A549 (cell line): ENCODE measurements around the gene PCDHGC4. TPM values are rescaled to one million over a fixed set of nuclear protein-coding genes. Genes with fewer than 3 reads are reported as not detected.

Experiments
- ATAC-seq, 2 experiments: fragments of 200-7000 bp in 1 of 2; fragments of >200 bp in 1 of 2; cut with Nextera tagmentation in 1 of 2; cut with Tn5 transposase in 1 of 2; 3 replicates each; pipeline versions ENCODE4 v1.8.0 to v1.9.1; 2018 to 2020; ENCODE audit warnings: mild to moderate bottlenecking in 1 of 2, moderate library complexity in 1 of 2
- CTCF ChIA-PET: fragments of 300-600 bp; sonication (Branson Sonifier 250); formaldehyde crosslinking; extraction: SDS; loops from one replicate; lab custom pipeline; 2021; ENCODE audit warnings: antibody characterized with exemption, inconsistent platforms; lab: Yijun Ruan, JAX
- POLR2A ChIA-PET: fragments of 350-600 bp; formaldehyde crosslinking; extraction: SDS; loops from one replicate; lab custom pipeline; 2021; ENCODE audit warnings: antibody characterized with exemption, inconsistent platforms; lab: Yijun Ruan, JAX
- DNase-seq, 2 experiments: peaks; one replicate each; pipeline versions ENCODE4 v3.0.0 to v3.0.0-alpha.2; 2011 to 2016; ENCODE audit warnings: low read depth in 1 of 2, low spot score in 1 of 2
- FAIRE-seq: peaks from 2 replicates; lab custom pipeline; 2011; peaks lifted over from hg19 to GRCh38; lab: Jason Lieb, UNC
- H3K27ac ChIP-seq, 2 experiments: fragments of >200 bp; sonication (Bioruptor Twin); formaldehyde crosslinking; 3 replicates each; pipeline ENCODE4 v1.5.1; 2016 to 2017
- H3K4me1 ChIP-seq: fragments of >200 bp; sonication (Bioruptor Twin); formaldehyde crosslinking; 3 replicates; pipeline ENCODE4 v1.6.1; 2016
- H3K4me2 ChIP-seq: fragments of >200 bp; sonication (Bioruptor Twin); formaldehyde crosslinking; 3 replicates; pipeline ENCODE4 v1.6.1; 2016
- H3K4me3 ChIP-seq: fragments of >200 bp; sonication (Bioruptor Twin); formaldehyde crosslinking; 3 replicates; pipeline ENCODE4 v1.5.1; 2016
- H3K9me3 ChIP-seq: fragments of >200 bp; sonication (Bioruptor Twin); formaldehyde crosslinking; 3 replicates; pipeline ENCODE4 v1.6.1; 2016
- CEBPB ChIP-seq, 2 experiments: fragments of >200 bp in 1 of 2; sonication (Bioruptor Twin) in 1 of 2; formaldehyde crosslinking in 1 of 2; IDR thresholded peaks; 2 replicates each; pipeline ENCODE4 v1.6.1; 2012 to 2016
- EHF ChIP-seq: fragments of 250-450 bp; sonication (Bioruptor Pico); IDR thresholded peaks from 2 replicates; pipeline ENCODE4 v1.5.0; 2020; ENCODE audit warnings: mild to moderate bottlenecking
- EP300 ChIP-seq, 2 experiments: fragments of >200 bp; sonication (Bioruptor Twin); formaldehyde crosslinking; IDR thresholded peaks; 2 replicates in 1 of 2; 3 replicates in 1 of 2; pipeline ENCODE4 v1.6.1; 2016 to 2017
- ESRRA ChIP-seq: fragments of 150-350 bp; IDR thresholded peaks from 2 replicates; pipeline ENCODE4 v1.6.1; 2014; ENCODE audit warnings: mild to moderate bottlenecking, low read length, borderline replicate concordance
- FOSL2 ChIP-seq, 2 experiments: fragments of 450-650 bp in 1 of 2; fragments of >200 bp in 1 of 2; sonication (Bioruptor Twin) in 1 of 2; formaldehyde crosslinking; IDR thresholded peaks; 2 replicates each; pipeline versions ENCODE4 v1.5.0 to v1.6.1; 2016 to 2020; ENCODE audit warnings: mild to moderate bottlenecking in 1 of 2, moderate library complexity in 1 of 2
- FOXS1 ChIP-seq: fragments of 250-450 bp; sonication (Bioruptor Pico); IDR thresholded peaks from 2 replicates; pipeline ENCODE4 v1.5.0; 2020; ENCODE audit warnings: mild to moderate bottlenecking, moderate library complexity
- GATA3 ChIP-seq: IDR thresholded peaks from 2 replicates; pipeline ENCODE4 v1.6.1; 2012; ENCODE audit warnings: borderline replicate concordance
- HDAC2 ChIP-seq: fragments of 200-600 bp; sonication (generic); IDR thresholded peaks from 2 replicates; pipeline ENCODE4 v1.6.1; 2016
- HOXA7 ChIP-seq: fragments of 250-450 bp; sonication (Bioruptor Pico); IDR thresholded peaks from 2 replicates; pipeline ENCODE4 v1.5.0; 2020; ENCODE audit warnings: mild to moderate bottlenecking, moderate library complexity
- HOXB13 ChIP-seq: fragments of 250-450 bp; sonication (Bioruptor Pico); IDR thresholded peaks from 2 replicates; pipeline ENCODE4 v1.5.0; 2020; ENCODE audit warnings: low read depth, mild to moderate bottlenecking, moderate library complexity
- JUN ChIP-seq, 2 experiments: fragments of >200 bp; sonication (Bioruptor Twin); formaldehyde crosslinking; IDR thresholded peaks; 2 replicates in 1 of 2; 3 replicates in 1 of 2; pipeline ENCODE4 v1.6.1; 2016 to 2017
- JUNB ChIP-seq: fragments of >200 bp; sonication (Bioruptor Twin); formaldehyde crosslinking; IDR thresholded peaks from 2 replicates; pipeline ENCODE4 v1.6.1; 2016
- MAFK ChIP-seq: fragments of 450-650 bp; IDR thresholded peaks from 2 replicates; pipeline ENCODE4 v1.6.1; 2014; ENCODE audit not compliant: partially characterized antibody
- MYC ChIP-seq: IDR thresholded peaks from 2 replicates; pipeline ENCODE4 v1.6.1; 2012; ENCODE audit warnings: mild to moderate bottlenecking, inconsistent platforms, low read length, improper control_type of control experiment, borderline replicate concordance
- RARB ChIP-seq: fragments of 250-450 bp; sonication (Bioruptor Pico); IDR thresholded peaks from 2 replicates; pipeline ENCODE4 v1.8.0; 2021; ENCODE audit warnings: mild to moderate bottlenecking, moderate library complexity
- RNF2 ChIP-seq: fragments of 200-600 bp; sonication (generic); IDR thresholded peaks from 2 replicates; pipeline ENCODE4 v1.6.1; 2016; ENCODE audit warnings: low read depth, mild to moderate bottlenecking, antibody characterized with exemption, moderate library complexity, borderline replicate concordance
- TFCP2L1 ChIP-seq: fragments of 250-450 bp; sonication (Bioruptor Pico); IDR thresholded peaks from 2 replicates; pipeline ENCODE4 v1.5.0; 2021; ENCODE audit warnings: mild to moderate bottlenecking
- ZNF302 ChIP-seq: fragments of 250-450 bp; sonication (Bioruptor Pico); IDR thresholded peaks from 2 replicates; pipeline ENCODE4 v1.9.0; 2021; ENCODE audit warnings: inconsistent platforms, mild to moderate bottlenecking, moderate library complexity
- ZSCAN20 ChIP-seq: fragments of 250-450 bp; sonication (Bioruptor Pico); IDR thresholded peaks from 2 replicates; pipeline ENCODE4 v1.8.0; 2022; ENCODE audit warnings: mild to moderate bottlenecking, moderate library complexity
- WGBS: methylation state at CpG from one replicate; pipeline ENCODE4 v1.1.6; 2017; ENCODE audit errors: missing lambda C conversion rate; 5-methylcytosine and 5-hydroxymethylcytosine counted together
- polyA plus RNA-seq, 4 experiments: library from polyadenylated mRNA; depleted of rRNA in 3 of 4; stranded (reverse); fragments of >200 nt; fragmentation: RNase III in 1 of 4; extraction: RNeasy Plus Mini Kit Qiagen cat#74134 plus additional on column Dnase treatment in 1 of 4; gene quantifications; 2 replicates in 3 of 4; 3 replicates in 1 of 4; pipeline ENCODE4 v1.2.3, GENCODE V29; 2011 to 2017
- TF ChIP-seq, protein P1 (sequence below): fragments of 150-350 bp; IDR thresholded peaks from 2 replicates; pipeline ENCODE4 v1.6.1; 2014; ENCODE audit warnings: low read depth, mild to moderate bottlenecking, low read length
- TF ChIP-seq, protein P2 (sequence below): IDR thresholded peaks from 2 replicates; pipeline ENCODE4 v1.6.1; 2012
- TF ChIP-seq, protein P3 (sequence below): fragments of >200 bp; sonication (Bioruptor Twin); formaldehyde crosslinking; IDR thresholded peaks from 3 replicates; pipeline ENCODE4 v1.5.1; 2016

PCDHGC4 gene
- polyA plus RNA-seq, 2 of the 4 experiments (the other 2 are of a cell fraction), result 0.06 TPM; not detected in 1

DNA sequence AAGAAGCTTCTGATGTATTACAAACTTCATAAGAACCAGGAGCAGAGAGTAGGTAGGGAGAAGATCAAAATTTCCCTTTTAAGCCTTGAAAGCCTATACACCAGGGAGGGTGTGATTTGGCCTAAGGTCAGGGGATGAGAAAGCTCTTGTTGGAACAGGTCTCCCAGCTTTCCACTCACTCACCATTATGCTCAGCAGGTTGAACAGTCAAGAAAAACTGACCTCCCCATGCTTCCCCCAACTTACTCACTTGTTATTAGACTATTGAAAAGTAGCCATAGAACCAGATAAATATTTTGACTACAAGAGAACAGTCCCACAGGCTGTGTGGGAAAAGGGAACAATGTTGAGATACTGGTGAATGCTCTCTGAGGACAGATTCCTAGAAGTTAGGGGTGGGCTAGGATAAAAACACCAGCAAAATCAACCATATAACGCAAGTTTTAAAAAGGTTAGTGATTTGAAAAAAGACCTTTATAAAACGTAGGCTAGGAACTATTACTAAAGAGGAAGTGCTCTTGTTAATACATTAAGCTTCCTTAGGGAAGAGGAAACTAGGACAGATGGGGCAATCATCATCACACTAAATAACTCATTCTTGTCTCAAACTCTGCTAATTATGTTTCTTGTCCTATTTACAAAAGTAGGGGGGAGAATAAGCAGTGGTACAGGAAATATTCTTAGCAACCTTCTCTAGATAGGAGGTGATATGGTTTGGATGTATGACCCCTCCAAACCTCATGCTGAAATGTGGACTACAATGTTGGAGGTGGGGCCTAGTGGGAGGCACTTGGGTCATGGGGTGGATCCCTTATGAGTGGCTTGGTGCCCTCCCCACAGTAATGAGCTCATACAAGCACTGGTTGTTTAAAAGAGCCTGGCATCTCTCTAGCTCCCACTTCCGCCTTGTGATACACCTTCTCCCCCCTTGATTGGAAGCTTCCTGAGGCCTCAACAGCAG lies 35.1 kb downstream of the PCDHGC4 start (continued):
- TF ChIP-seq, protein P1, sequence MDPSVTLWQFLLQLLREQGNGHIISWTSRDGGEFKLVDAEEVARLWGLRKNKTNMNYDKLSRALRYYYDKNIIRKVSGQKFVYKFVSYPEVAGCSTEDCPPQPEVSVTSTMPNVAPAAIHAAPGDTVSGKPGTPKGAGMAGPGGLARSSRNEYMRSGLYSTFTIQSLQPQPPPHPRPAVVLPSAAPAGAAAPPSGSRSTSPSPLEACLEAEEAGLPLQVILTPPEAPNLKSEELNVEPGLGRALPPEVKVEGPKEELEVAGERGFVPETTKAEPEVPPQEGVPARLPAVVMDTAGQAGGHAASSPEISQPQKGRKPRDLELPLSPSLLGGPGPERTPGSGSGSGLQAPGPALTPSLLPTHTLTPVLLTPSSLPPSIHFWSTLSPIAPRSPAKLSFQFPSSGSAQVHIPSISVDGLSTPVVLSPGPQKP, result no peak
- TF ChIP-seq RNF2, result no peak
- no peak for TF ChIP-seq MYC
- TF ChIP-seq FOXS1 (CRISPR knock-in tag), result no peak
- no peak for TF ChIP-seq EHF (CRISPR knock-in tag)
- TF ChIP-seq GATA3, result no peak
- TF ChIP-seq HOXB13 (CRISPR knock-in tag), result no peak

DNA sequence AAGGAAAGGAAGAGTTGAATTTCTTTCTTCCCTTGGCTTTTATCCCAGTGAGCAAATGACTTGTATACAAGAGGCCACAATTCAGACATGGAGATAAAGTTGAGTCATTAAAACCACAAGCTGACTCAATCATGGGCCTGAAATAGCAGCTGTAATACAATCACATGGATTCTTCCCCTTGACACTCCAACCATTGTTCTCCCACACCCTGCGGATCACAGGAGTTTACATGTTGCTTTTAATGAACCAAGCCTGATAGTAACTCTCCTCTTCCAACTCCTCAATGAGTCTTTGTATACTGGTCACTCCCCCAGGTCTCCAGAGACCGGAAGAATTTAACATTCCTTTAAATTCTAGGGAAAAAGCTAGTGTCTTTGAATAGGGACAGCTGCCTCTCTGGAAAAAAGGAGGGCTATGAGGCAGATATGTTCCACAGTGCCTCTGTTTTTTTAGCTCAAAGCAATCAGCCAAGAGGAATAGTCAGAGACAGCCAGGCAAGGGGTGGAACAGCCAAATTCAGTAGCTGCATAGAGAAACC lies 36.5 kb downstream of the PCDHGC4 start:
- ChIA-PET CTCF (interaction anchor here (0.7 to 12.8 kb wide), 17 partner anchors 13 to 705 kb away, joined by 3 to 163 read pairs (median 6); partner anchors contain the start of genes PCDHB11, PCDHB14, PCDHB2 and PCDHB9), POLR2A (interaction anchor here (1.0 to 1.2 kb wide), 2 partner anchors 182 to 200 kb away, joined by 3 to 5 read pairs; partner anchors contain the start of genes PCDHGA2 and TAF7)
- no peak overlapping the region for H3K4me3 ChIP-seq
- peak overlapping the region; percentile 42 to 55; a peak in 3 of 6 replicates for H3K27ac ChIP-seq
- 47% methylated on average over 2 of the region's 2 CpGs for WGBS
- peak overlapping the region; percentile 55 for H3K4me2 ChIP-seq
- DNase-seq, result peak; percentile 74 to 75
- H3K4me1 ChIP-seq, result peaks cover 36% of the 10 kb centered on the region
- H3K9me3 ChIP-seq, result no peaks in the 10 kb centered on the region
- ATAC-seq, result peak; percentile 69 to 78; a peak in 5 of 6 replicates
- TF ChIP-seq ZSCAN20 (CRISPR knock-in tag), result no peak
- no peak for TF ChIP-seq TFCP2L1 (CRISPR knock-in tag)
- no peak for TF ChIP-seq ESRRA
- TF ChIP-seq JUNB, result peak; percentile 83
- TF ChIP-seq MAFK, result peak; percentile 8
- TF ChIP-seq FOSL2 (IDR thresholded peaks at IDR 0.05), result peak; percentile 84
- TF ChIP-seq FOSL2 (CRISPR knock-in tag; IDR thresholded peaks at IDR 0.05), result peak; percentile 89
- TF ChIP-seq, protein P2, sequence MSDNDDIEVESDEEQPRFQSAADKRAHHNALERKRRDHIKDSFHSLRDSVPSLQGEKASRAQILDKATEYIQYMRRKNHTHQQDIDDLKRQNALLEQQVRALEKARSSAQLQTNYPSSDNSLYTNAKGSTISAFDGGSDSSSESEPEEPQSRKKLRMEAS, result peak; percentile 72
- no peak for TF ChIP-seq RNF2
- TF ChIP-seq GATA3, result peak; percentile 71; the same call in 1 of the 2 replicates
- TF ChIP-seq, protein P3, sequence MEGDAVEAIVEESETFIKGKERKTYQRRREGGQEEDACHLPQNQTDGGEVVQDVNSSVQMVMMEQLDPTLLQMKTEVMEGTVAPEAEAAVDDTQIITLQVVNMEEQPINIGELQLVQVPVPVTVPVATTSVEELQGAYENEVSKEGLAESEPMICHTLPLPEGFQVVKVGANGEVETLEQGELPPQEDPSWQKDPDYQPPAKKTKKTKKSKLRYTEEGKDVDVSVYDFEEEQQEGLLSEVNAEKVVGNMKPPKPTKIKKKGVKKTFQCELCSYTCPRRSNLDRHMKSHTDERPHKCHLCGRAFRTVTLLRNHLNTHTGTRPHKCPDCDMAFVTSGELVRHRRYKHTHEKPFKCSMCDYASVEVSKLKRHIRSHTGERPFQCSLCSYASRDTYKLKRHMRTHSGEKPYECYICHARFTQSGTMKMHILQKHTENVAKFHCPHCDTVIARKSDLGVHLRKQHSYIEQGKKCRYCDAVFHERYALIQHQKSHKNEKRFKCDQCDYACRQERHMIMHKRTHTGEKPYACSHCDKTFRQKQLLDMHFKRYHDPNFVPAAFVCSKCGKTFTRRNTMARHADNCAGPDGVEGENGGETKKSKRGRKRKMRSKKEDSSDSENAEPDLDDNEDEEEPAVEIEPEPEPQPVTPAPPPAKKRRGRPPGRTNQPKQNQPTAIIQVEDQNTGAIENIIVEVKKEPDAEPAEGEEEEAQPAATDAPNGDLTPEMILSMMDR, result no peak
- peak in 1 of 2 experiments; percentile 26; a peak in 1 of 5 replicates for TF ChIP-seq JUN (IDR thresholded peaks at IDR 0.05)
- peak in 1 of 2 experiments; percentile 59; a peak in 2 of 4 replicates for TF ChIP-seq CEBPB (IDR thresholded peaks at IDR 0.05)
- no peak for FAIRE-seq

DNA sequence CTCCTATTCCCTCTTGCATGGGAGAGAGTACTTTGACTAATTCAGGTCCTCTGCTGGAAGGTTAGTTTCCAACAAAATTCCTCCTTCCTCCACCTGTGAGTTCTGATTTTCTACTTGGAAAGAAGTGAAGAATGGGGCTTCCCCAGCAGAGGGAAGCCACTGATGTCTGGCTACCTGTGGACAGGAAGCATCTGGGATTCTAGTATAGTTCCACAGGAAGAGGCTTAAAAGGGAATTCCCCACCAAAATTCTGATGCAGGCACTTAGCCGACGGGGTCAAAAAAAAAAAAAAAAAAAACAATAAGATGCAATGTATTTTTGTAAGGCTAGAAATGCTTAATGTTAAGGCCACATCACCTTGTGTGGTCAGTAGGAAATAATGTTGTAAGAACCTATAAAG lies 37.5 kb downstream of the PCDHGC4 start:
- TF ChIP-seq HOXA7 (CRISPR knock-in tag) (no peak), TFCP2L1 (CRISPR knock-in tag) (no peak), ZNF302 (no peak), HDAC2 (no peak), EP300 (IDR thresholded peaks at IDR 0.05) (no peak), MYC (no peak), RARB (CRISPR knock-in tag) (no peak)
- Histone ChIP-seq H3K4me2 (no peak overlapping the region), H3K4me1 (peaks cover 36% of the 10 kb centered on the region), H3K9me3 (no peaks in the 10 kb centered on the region), H3K4me3 (no peak overlapping the region), H3K27ac (no peak overlapping the region)
- ChIA-PET CTCF (interaction anchor here (0.7 to 12.8 kb wide), 20 partner anchors 14 to 706 kb away, joined by 3 to 163 read pairs (median 5); partner anchors contain the start of genes PCDHB11, PCDHB14, PCDHGA2 and PCDHGA7), POLR2A (no interaction called here)
- ATAC-seq (no peak), DNase-seq (no peak), FAIRE-seq (no peak)
- 91% methylated on average over 2 of the region's 2 CpGs for WGBS
